BLaER1 treated with 17β-estradiol and CSF1 and Interleukin-3, amounts not matched to agents 10 nM and 100 nM (cell line): ENCODE data around the gene RASGRF1.

ENCODE experiments used
- H3K27ac ChIP-seq, 11 experiments: shearing (Covaris generic); formaldehyde crosslinking; 2 replicates each; pipeline ENCODE4 v1.8.1; 2022
- H3K27me3 ChIP-seq, 11 experiments: shearing (Covaris generic); formaldehyde crosslinking; 2 replicates each; pipeline ENCODE4 v1.8.1; 2022
- H3K36me3 ChIP-seq, 11 experiments: shearing (Covaris generic); formaldehyde crosslinking; 2 replicates each; pipeline ENCODE4 v1.8.1; 2022
- H3K4me1 ChIP-seq, 10 experiments: shearing (Covaris generic); formaldehyde crosslinking; 2 replicates each; pipeline ENCODE4 v1.8.1; 2022
- H3K4me2 ChIP-seq, 11 experiments: shearing (Covaris generic); formaldehyde crosslinking; 2 replicates each; pipeline ENCODE4 v1.8.1; 2022
- H3K4me3 ChIP-seq, 10 experiments: shearing (Covaris generic); formaldehyde crosslinking; 2 replicates each; pipeline ENCODE4 v1.8.1; 2022
- H3K9ac ChIP-seq, 11 experiments: shearing (Covaris generic); formaldehyde crosslinking; 2 replicates each; pipeline ENCODE4 v1.8.1; 2022
- H3K9me3 ChIP-seq, 11 experiments: shearing (Covaris generic); formaldehyde crosslinking; replicated peaks in 1 of 11; 2 replicates each; pipeline ENCODE4 v1.8.1; 2022
- H4K20me1 ChIP-seq, 11 experiments: shearing (Covaris generic); formaldehyde crosslinking; 2 replicates each; pipeline ENCODE4 v1.8.1; 2022
- Cebpa-rat ChIP-seq, 11 experiments: shearing (Covaris generic); IDR thresholded peaks; 2 replicates each; pipeline ENCODE4 v1.8.1; 2022

Gene RASGRF1

GRCh38 chr15:79023546-79023890, 67.1 kb downstream of the RASGRF1 start:
- H4K20me1 ChIP-seq: no peaks in the 10 kb centered on the region; a peak in 1 of 22 replicates
- no peaks in the 10 kb centered on the region for H3K36me3 ChIP-seq
- H3K27ac ChIP-seq: no peak overlapping the region
- H3K27me3 ChIP-seq: no peaks in the 10 kb centered on the region
- peaks cover 0 to 20% (median 4%) of the 10 kb centered on the region in 10 experiments; a peak in 13 of 20 replicates for H3K4me1 ChIP-seq
- no peak overlapping the region for H3K4me3 ChIP-seq
- TF ChIP-seq Cebpa-rat (IDR thresholded peaks at IDR 0.05): no peak
- no peak overlapping the region for H3K9ac ChIP-seq
- peak overlapping the region in 1 of 11 experiments; percentile 55; a peak in 2 of 22 replicates for H3K4me2 ChIP-seq
- peaks cover 0 to 9% (median 5%) of the 10 kb centered on the region in 11 experiments; a peak in 8 of 22 replicates for H3K9me3 ChIP-seq

- H3K9me3 ChIP-seq: no peaks in the 10 kb centered on the region
- no peak overlapping the region for H3K27ac ChIP-seq
- no peak overlapping the region for H3K4me3 ChIP-seq
- H3K4me1 ChIP-seq: peaks cover 22 to 34% (median 27%) of the 10 kb centered on the region in 10 experiments
- H4K20me1 ChIP-seq: no peaks in the 10 kb centered on the region
- no peak overlapping the region for H3K9ac ChIP-seq
- no peaks in the 10 kb centered on the region for H3K27me3 ChIP-seq
- TF ChIP-seq Cebpa-rat (IDR thresholded peaks at IDR 0.05): no peak
- no peak overlapping the region for H3K4me2 ChIP-seq
- H3K36me3 ChIP-seq: no peaks in the 10 kb centered on the region
Measured at GRCh38 chr15:79018960-79019359, 71.6 kb downstream of the RASGRF1 start.

DNA sequence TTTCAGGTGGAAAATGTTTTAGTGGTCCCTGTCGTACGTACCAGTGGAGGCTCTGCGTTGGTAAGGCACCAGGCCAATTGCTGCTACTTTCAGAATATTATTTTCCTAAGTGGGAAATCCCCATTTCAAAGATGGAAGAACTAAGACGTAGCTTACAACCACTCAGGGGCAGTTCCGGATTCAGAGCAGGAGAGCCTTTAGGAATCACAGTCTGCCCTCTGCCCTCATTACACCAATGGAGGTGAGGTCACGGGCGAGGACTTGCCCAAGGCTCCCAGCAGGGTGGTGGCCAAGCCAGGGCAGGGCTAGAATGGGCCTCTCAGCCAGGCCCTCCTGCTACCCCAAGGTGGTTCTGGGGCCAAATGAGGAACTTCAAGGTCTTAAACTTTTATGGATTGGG, 72.6 kb downstream of the RASGRF1 start:
- Histone ChIP-seq H4K20me1 (no peaks in the 10 kb centered on the region), H3K4me2 (peak overlapping the region in 3 of 11 experiments; percentile 23 to 86 (median 73); a peak in 3 of 22 replicates), H3K9ac (no peak overlapping the region), H3K9me3 (no peaks in the 10 kb centered on the region), H3K27ac (no peak overlapping the region), H3K4me1 (peaks cover 22 to 32% (median 25%) of the 10 kb centered on the region in 10 experiments), H3K27me3 (no peaks in the 10 kb centered on the region), H3K36me3 (no peaks in the 10 kb centered on the region), H3K4me3 (no peak overlapping the region)
- TF ChIP-seq Cebpa-rat (IDR thresholded peaks at IDR 0.05): no peak

DNA sequence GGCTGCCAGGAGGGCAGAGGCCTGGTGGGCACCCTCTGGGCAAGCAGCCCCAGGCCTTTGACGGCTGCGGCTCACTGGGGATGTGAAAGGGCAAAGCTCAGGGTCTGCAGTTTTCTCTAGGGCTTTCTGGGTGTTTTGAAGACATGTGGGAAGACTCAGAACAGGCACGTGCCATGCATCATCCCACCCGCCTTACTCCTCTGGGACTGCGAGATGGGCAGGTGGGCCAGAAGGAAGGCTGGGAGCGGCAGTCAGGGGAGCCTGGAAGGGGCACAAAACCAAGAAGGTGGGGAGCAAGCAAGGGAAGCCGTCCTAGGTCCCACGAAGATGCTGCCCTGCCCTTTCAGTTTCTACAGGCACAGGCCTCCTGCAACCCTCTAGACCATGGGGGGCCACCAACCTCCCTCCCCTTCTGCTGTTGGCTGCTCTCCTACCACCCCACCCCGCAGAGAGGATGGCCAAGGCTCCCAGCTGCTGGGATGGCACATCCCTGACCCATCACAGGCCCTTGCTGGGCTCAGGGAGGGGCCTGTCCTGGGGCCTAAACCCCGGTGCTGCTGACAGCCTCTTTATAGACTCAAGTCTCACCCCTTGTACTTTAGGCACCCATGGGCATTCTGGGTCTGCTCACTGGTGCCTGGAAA, 73.9 kb downstream of the RASGRF1 start:
- Histone ChIP-seq H3K27ac (peak overlapping the region in 3 of 11 experiments; percentile 15 to 20 (median 16); a peak in 3 of 22 replicates), H3K36me3 (no peaks in the 10 kb centered on the region), H3K27me3 (no peaks in the 10 kb centered on the region), H3K4me1 (peaks cover 22 to 32% (median 24%) of the 10 kb centered on the region in 10 experiments), H3K9ac (0 out of 22 replicates have a peak overlapping the region, but pooled peaks of 3 of the 11 experiments have one; percentile 6 to 37 (median 19)), H3K4me3 (no peak overlapping the region), H3K4me2 (peak overlapping the region; percentile 54 to 86 (median 73)), H4K20me1 (no peaks in the 10 kb centered on the region), H3K9me3 (no peaks in the 10 kb centered on the region)
- no peak for TF ChIP-seq Cebpa-rat (IDR thresholded peaks at IDR 0.05)

DNA sequence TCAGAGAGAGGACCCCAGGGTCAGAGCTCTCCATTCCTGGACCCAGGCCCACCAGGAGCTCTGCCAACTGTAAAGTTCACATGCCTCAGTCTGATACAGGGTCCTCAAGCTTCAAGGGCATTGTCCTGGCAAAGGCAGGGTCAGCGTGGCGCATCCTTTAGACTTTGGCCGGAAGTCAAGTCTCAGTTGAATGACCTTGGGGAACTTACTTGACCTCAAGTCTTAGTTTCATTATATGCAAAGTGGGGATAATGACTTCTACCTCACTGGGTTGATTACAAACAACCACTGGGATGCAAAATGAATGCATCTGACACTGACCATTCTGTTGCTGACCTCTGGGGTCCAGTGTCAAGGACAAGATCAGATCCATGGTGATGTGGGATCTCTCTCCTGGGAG, 75.2 kb downstream of the RASGRF1 start:
- Histone ChIP-seq H3K9me3 (no peaks in the 10 kb centered on the region), H4K20me1 (no peaks in the 10 kb centered on the region), H3K4me2 (peak overlapping the region; percentile 54 to 86 (median 73)), H3K27me3 (no peaks in the 10 kb centered on the region), H3K4me1 (peaks cover 20 to 32% (median 24%) of the 10 kb centered on the region in 10 experiments), H3K36me3 (no peaks in the 10 kb centered on the region), H3K9ac (no peak overlapping the region), H3K27ac (no peak overlapping the region), H3K4me3 (no peak overlapping the region)
- no peak for TF ChIP-seq Cebpa-rat (IDR thresholded peaks at IDR 0.05)

DNA sequence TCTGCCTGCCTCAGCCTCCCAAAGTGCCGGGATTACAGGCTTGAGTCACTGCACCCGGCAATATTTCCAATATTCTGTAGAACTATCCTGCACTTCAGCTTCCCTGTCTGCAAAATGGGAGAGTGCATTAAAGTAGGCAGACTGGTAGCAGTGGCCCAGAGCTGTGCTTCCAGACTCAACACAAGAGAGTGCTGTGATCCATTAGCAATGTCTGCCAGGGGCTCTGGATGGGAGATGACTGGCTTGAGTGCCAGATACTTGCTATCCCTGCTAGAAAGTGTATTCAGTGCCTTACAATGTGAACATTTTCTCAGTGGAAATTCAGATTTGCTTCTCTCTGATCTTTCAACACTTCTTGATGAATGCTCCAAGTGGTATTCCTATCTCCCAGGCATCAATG, 80.3 kb downstream of the RASGRF1 start:
- H3K9me3 ChIP-seq: no peaks in the 10 kb centered on the region
- H3K4me3 ChIP-seq: no peak overlapping the region
- no peak overlapping the region for H3K9ac ChIP-seq
- no peak for TF ChIP-seq Cebpa-rat (IDR thresholded peaks at IDR 0.05)
- H3K4me2 ChIP-seq: peak overlapping the region in 2 of 11 experiments; percentile 45 to 73; a peak in 2 of 22 replicates
- no peak overlapping the region for H3K27ac ChIP-seq
- H4K20me1 ChIP-seq: no peaks in the 10 kb centered on the region
- H3K36me3 ChIP-seq: no peaks in the 10 kb centered on the region
- no peaks in the 10 kb centered on the region for H3K27me3 ChIP-seq
- peaks cover 12 to 39% (median 24%) of the 10 kb centered on the region in 10 experiments for H3K4me1 ChIP-seq

DNA sequence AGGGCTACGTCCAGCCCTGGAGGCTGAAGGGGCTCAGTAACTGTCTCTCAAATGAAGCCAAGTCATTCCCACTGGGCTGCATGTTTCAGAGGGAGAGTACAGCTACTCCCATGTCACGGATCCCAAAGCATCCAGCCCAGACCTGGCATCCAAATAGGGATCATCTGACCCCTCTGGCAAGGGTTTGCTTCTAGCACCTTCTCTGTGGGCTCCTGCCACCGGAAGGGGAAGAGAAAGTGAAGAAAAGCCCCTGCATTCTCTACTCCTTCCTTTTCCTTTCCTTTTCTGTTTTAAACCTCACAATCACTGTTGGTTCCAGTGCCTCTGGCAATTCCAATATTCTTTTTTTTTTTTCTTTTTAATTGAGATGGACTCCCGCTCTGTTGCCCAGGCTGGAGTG, 81.2 kb downstream of the RASGRF1 start:
- no peak for TF ChIP-seq Cebpa-rat (IDR thresholded peaks at IDR 0.05)
- H3K27me3 ChIP-seq: no peaks in the 10 kb centered on the region
- H3K9ac ChIP-seq: peak overlapping the region in 2 of 11 experiments; percentile 17 to 29; a peak in 3 of 22 replicates
- no peak overlapping the region for H3K4me3 ChIP-seq
- peaks cover 18 to 46% (median 31%) of the 10 kb centered on the region in 10 experiments for H3K4me1 ChIP-seq
- no peaks in the 10 kb centered on the region for H3K9me3 ChIP-seq
- no peaks in the 10 kb centered on the region for H3K36me3 ChIP-seq
- H3K4me2 ChIP-seq: peak overlapping the region in 5 of 11 experiments; percentile 26 to 73 (median 45); a peak in 8 of 22 replicates
- H4K20me1 ChIP-seq: no peaks in the 10 kb centered on the region
- no peak overlapping the region for H3K27ac ChIP-seq

GRCh38 chr15:79008659-79009058, 81.9 kb downstream of the RASGRF1 start:
- H3K9me3 ChIP-seq: no peaks in the 10 kb centered on the region
- no peak overlapping the region for H3K27ac ChIP-seq
- H4K20me1 ChIP-seq: no peaks in the 10 kb centered on the region
- H3K4me3 ChIP-seq: no peak overlapping the region
- H3K9ac ChIP-seq: no peak overlapping the region
- no peaks in the 10 kb centered on the region for H3K27me3 ChIP-seq
- peaks cover 25 to 54% (median 38%) of the 10 kb centered on the region in 10 experiments for H3K4me1 ChIP-seq
- H3K4me2 ChIP-seq: peak overlapping the region in 2 of 11 experiments; percentile 52 to 73; a peak in 3 of 22 replicates
- no peak for TF ChIP-seq Cebpa-rat (IDR thresholded peaks at IDR 0.05)
- no peaks in the 10 kb centered on the region for H3K36me3 ChIP-seq

DNA sequence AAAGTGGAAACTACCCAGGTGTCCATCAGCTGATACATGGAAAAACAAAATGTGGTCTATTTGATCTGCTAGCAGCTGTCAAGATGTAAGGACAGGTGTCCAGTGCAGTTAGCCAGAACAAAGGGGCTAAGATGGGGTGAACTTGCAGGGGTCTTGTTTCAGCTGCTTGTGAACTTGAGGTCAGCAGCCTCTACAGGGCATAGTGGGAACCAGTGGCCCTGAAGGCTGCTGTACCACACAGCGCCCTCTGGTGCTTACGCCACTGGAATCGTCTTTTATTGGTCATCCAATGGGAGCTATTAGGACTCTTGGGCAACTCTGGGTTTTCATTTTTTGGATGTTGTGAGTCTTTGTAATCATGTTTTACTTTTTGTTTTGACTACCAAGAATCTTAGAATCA, 83.5 kb downstream of the RASGRF1 start:
- H4K20me1 ChIP-seq: no peaks in the 10 kb centered on the region
- H3K27ac ChIP-seq: peak overlapping the region in 1 of 11 experiments; percentile 48; a peak in 1 of 22 replicates
- no peak overlapping the region for H3K4me3 ChIP-seq
- H3K9me3 ChIP-seq: no peaks in the 10 kb centered on the region
- no peak for TF ChIP-seq Cebpa-rat (IDR thresholded peaks at IDR 0.05)
- no peaks in the 10 kb centered on the region for H3K27me3 ChIP-seq
- H3K4me1 ChIP-seq: peaks cover 35 to 69% (median 53%) of the 10 kb centered on the region in 10 experiments
- H3K9ac ChIP-seq: no peak overlapping the region
- peak overlapping the region in 1 of 11 experiments; percentile 38; a peak in 4 of 22 replicates for H3K4me2 ChIP-seq
- no peaks in the 10 kb centered on the region for H3K36me3 ChIP-seq
